ENCODE results near the gene FCSK.
"Not testable (repeated sequence)": the region's sequence is repeated elsewhere in the genome, so short reads cannot be mapped to it uniquely, and the experiment has no call there.

The FCSK gene

DNA sequence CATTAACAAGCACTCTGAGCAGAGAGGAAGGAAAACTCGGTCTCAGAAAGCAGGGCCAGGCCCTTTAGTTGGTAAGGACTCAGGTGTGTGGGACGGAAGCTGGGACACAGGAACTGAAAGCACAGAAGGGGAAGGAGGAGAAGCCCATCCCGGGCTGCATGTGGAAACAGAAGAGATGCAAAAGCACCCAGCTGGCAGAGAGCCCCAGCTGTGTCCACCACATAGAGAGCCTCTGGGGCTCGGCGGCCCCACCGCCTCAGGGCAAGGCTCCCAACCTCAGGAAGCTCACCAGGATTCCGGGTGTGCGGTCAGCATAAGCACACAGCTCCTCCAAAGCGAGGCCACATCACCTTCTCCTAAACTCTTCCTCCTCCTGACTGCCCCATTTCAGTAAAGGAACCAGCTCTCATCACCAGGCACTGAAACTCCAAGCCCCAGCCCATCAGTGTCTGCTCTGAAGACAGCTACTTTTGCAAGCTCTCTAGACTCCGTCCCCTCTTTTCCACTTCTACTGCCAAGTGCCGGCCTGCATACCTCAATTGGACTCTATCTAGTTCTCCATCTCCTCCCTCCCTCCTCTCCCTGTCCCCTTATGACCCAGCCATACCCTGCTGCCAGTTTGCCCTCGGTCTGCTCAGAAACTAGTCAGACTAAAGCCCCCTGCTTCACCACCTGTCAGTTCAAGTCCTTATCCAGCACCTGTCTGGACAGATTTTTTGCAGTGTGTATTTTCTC is 21.5 kb upstream of the FCSK start:
- no peak for DNase-seq

DNA sequence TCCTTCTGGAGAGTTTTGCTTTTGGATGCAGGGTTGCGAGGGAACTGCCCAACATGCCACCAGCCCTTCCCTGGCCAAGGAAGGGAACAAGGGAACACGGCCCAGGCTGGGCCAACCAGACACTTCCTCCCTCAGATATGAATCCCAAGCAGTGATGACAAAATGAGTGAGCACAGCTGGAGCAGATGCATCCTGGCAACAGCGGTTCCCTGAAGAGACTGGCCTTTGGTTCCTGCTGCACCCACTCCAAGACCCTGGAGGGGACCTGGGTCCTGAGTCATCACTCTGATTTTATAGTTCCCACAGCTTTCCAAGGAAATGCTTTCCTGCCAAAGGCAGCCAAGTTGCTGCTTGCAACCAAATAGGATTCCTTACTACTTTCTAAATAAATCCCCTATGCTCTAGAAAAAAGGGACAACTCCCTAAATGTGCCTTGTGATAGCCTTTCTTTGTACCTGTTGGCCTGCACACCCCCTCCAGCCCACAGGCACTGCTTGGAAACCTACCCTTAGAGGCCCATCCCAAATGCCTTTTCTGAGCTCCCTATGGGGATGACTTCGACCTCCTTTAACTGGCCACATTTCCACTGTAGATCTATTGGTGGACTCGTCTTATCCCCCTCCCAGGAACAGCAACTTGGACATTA is 20.8 kb upstream of the FCSK start:
- no peak for DNase-seq

DNA sequence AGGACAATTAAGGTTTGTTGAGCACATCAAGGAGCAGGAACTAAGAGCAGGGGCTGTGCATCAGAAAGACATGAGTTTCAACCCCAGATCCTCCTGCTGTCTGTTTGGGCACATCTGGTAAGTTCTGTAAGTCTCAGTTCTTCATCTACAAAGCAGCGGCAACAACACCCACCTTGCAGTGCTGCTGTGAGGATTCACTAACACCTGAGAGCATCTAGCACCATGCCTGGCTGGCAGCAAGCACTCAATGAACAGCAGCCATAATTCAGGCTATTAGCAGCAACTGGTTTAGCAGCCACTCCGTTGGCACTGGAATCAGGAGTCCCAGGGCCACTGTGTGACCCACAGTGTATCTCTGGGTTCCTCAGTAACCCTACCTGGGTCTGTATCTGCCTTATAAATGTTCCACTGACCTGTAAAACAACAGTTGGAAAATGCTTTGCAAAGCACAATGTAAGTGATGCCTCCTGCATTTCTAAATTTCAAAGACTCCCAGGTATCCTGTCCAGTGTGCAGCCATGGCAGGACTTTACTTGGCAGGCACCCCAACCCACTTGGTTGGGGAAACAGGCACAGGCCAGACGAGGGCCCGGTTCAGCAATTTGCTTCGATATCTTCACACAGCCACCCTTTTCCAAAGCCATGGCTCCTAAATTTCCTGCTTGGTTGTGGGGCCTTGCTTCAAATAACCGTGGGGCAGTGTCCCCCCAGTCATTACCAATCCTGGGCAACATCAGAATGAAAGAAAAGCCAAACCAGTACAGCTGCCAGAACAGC is 19.7 kb upstream of the FCSK start:
- no peak for DNase-seq

DNA sequence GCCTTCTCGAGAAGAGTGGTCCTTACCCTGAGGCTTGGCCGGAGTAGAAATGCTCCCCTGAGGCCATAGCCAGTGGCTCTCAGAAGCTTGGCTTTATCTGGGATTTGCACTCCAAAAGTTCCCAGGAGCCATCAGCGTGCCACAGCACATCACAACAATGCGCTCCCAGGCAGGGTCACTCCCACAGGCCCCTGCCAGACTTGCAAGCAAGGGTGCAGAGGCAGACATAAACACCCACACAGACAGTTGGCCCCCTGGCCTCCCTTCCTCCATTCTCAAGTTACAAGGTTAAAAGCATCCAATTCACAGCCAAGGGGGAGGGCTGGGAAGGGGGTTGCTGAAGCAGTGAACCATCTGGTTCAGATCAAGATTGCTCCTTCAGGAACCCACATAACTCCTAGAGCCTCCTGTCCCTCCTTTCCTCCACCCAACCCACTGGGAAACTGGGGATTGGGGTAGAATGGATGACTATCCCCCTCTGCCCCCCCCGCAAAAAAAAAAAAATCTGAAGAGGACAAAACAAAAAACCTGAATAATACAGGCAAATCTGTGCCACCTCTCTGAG is 17.3 kb upstream of the FCSK start:
- DNase-seq = no peak

DNA sequence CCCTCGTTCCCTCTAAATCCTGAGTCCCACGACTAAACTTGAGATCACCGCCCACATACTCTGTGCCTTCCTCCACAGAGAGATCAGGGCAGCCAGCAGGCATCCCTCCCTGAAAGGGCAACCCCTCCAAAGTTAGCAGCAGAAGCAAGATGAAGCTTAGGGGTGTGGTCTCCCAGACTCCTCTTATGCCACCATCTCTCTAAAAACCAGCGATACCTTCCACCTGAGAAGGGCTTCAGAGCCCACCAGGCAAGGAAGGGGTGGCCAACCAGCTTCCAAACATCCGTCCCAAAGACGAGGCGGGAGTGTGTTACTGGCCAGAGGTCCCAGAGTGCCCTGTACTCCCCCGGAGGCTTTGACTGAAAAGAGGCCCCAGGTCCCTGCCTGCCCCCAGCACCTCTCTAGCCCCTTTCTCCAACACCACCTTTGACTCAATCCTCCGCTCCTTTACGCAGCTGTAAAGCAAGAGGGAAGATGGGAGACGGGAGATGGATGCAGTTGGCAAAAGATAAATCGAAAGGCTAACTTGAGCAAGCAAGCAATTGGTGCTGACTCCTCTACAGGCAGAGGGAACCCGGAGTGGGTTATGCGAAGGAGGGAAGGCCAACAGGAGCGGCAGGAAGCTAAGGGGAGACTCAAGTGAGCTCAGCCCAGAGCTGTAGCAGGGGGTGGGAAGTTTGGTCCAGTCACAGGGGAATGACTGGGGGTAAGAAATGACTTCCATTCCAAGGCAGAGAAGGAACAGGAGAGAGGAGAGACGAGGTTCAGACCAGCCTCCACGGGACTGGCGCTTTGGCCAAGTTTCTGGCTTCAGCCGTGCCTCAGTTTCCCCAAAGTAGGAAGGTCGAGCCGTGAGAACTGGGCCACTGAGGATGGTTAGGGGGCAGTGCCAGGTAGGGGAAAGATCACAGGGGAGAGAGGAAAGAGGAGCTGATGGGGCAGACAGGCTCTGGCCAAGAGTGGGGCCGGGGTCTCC is 16.5 kb upstream of the FCSK start:
- no peak for DNase-seq

DNA sequence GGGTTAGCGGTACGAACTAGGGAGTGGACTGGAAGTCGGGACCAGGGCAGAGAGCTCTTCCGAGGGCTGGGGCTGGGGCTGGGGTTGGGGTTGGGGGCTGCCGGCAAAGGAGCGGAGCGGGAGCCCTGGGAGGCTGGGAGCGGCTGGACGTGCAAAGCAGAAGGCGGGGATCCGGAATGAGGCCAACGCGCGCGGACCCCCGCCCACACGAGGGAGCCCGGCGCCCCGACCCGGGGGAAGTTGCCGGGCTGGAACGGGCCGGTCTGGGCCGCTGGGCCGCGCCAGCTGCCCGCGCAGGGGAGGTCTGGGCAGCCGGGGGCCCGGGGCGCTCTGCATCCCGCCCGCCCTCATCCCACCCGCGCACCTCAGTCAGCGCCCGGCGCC is 15.8 kb upstream of the FCSK start:
- DNase-seq = no peak

DNA sequence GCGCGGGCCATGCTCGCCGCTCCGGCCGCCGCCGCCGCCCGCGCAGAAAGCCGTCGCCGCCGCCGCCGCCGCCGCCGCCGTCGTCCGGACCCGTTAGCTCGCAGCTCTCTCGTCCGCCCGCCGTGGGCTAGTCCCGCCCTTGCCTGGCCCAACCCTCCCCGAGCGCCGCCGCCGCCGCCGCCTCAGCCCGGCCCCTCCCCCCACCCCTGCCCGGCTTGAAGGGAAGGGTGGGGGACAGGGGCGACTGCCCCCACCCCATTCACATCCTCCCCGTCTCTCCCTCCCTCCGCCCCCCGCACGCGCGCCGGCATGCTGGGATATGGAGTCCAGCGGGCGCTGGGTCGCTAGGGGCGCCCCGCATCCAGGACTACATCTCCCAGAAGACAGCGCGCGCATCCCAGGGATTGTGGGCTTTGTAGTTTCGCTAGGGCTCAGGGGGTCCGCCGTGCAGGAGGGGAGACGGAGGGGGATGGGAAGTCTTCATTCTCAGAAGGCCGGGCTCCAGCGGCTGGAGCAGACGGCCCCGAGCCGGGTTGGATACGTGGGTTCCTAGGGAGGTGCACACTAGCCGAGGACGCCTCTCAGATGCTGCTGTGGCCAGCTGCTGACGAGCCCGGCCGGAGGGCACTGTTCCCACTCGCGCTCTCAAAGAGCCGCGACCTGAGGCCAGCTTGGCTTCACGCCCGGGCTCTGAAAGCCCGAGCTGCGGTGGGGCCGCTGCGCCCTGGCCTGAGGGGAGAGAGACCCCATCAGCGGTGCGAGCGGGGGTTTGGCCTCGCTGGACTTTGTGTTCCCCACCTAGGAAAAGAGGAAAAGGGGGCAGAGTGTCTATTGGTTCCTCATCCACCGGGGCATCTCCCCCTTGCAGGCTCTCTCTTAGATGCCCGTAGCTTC is 15.2 kb upstream of the FCSK start, which contains the start of gene ST3GAL2:
Gene ST3GAL2, minus strand, starts transcription at position 132 of the 894 bp plus-strand sequence. CDS start 40,570 bp downstream, outside the sequence.
- DNase-seq = no peak

DNA sequence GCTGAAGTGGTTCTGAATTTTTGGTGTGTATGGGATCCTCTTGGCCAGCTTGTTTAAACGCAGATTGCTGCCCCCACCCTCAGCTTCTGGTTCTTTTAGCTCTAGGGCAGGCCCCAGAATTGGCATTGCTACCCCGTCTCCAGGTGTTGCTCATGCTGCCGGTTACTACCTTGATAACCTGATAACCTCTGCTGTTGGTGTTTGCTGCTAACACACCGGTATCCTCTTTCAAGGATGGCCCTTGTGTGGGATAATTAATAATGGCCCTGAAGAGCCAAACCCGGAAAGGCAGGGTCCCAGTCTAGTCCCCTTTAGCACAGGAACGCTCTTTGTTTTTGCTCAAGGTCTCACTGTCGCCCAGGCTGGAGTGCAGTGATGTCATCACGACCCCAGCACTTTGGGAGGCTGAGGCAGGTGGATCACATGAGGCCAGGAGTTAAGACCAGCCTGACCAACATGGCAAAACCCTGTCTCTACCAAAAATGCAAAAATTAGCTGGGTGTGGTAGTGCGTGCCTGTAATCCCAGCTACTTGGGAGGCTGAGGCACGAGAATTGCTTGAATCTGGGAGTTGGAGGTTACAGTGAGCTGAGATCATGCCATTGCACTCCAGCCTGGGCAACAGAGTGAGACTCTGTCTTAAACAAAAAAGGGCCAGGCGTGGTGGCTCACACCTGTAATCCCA is 14.2 kb upstream of the FCSK start:
- DNase-seq = no peak

DNA sequence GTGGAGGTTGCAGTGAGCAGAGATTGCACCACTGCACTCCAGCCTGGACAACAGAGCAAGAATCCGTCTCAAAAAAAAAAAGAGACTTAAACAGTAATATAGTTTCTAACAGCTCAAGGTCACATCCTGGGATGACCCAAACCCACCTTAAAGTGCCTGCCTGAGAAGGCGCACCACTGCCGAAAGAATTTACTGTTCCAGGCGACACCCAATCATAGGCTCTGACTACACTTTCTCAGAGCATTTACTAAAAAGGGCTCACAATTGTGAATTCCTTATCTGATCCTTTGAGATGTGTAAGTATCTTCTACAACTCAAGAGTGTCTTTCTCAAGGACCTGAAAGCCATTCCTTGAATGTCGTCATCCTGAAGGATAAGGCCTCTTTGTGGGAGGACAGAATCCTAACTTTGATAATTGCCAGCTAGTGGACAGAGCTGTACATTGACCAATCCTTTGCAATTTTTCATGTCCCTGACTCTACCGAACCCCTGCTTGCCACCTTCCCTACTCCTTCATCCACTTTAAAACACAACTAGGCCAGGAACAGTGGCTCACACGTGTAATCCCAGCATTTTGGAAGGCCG is 12.9 kb upstream of the FCSK start:
- DNase-seq = no peak

DNA sequence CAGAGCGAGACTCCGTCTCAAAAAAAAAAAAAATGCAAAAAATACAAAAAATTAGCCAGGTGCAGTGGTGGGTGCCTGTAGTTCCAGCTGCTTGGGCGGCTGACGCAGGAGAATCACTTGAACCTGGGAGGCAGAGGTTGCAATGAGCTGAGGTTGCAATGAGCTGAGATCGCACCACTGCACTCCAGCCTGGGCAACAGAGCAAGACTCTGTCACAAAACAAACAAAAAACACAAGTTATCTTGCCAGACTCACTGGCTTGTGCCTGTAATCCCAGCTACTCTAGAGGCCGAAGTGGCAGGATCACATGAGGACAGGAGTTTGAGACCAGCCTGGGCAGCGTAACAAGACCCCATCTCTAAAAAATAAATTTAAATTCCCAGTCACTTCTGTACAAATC is 12.1 kb upstream of the FCSK start:
- DNase-seq = no peak

DNA sequence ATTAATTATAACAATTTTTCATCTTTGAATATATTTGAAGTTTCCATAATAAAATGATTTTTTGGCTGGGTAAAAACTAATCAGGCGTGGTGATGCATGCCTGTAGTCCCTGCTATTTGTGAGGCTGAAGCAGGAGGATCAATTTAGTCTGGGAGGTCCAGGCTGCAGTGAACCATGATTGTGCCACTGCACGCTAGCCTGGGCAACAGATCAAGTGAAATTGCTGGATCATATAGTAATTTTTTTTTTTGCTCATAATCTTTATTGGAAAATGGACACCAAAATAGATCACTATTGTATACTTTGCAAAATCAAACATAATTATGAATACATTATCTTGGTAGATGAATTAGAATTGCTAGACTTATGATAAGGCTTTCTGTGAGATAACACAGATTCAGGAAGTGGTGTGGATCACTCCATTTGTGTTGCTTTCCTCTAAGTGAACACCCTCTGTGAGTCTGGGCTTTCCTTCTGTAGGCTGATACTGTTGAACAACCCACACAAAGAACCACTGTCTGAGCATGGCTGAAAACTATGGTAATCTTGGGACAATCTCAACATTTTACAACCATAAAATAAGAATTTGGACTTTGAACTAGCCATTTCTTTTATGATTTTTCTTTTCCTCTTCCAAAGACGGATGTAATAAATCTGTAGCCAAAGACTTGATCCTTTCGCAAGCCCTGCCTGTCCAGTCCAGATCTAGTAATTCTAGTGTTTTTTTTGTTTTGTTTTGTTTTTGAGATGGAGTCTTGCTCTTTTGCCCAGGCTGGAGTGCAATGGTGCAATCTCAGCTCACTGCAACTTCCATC is 9.9 kb upstream of the FCSK start:
- DNase-seq = no peak

DNA sequence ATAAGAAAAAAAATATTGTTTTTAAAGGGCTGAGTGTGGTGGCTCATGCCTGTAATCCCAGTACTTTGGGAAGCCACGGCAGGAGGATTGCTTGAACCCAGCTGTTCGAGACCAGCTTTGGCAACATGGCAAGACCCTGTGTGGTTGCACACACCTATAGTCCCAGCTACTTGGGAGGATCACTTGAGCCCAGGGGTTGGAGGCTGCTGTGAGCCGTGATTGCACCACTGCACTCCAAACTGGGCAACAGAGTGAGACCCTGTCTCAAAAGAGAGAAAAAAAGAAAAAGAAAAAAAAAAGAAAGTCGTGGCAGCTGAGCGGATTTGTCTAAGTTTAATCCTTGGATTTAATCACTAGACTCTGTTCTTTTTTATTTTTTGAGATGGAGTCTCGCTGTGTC is 6.3 kb upstream of the FCSK start:
- DNase-seq = no peak

DNA sequence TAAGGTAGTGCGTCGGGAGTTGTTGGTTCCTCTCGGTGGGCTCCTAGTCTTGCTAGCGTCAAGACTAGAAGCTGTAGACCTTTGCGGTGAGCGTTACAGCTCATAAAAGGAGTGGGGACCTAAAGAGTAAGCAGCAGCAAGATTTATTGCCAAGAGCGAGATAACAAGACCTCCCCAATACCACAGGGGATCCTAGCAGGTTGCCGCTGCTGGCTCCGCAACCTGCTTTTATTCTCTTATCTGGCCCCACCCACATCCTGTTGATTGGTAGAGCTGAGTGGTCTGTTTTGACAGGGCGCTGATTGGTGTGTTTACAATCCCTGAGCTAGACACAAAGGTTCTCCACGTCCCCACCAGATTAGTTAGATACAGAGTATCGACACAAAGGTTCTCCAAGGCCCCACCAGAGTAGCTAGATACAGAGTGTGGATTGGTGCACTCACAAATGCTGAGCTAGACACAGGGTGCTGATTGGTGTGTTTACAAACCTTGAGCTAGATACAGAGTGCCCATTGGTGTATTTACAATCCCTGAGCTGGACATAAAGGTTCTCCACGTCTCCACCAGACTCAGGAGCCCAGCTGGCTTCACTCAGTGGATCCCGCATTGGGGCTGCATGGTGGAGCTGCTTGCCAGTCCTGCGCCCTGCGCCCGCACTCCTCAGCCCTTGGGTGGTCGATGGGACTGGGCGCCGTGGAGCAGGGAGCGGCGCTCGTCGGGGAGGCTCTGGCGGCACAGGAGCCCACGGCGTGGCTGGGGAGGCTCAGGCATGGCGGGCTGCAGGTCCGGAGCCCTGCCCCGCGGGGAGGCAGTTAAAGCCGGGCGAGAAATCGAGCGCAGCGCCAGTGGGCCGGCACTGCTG is 4.0 kb upstream of the FCSK start:
- DNase-seq = not testable (repeated sequence)

DNA sequence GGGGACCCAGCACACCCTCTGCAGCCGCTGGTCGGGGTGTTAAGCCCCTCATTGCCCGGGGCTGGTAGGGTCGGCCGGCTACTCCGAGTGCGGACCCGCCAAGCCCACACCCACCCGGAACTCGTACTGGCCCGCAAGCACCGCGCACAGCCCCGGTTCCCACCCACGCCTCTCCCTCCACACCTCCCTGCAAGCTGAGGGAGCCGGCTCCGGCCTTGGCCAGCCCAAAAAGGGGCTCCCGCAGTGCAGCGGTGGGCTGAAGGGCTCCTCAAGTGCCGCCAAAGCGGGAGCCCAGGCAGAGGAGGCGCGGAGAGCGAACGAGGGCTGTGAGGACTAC is 3.4 kb upstream of the FCSK start:
- not testable (repeated sequence) for DNase-seq

DNA sequence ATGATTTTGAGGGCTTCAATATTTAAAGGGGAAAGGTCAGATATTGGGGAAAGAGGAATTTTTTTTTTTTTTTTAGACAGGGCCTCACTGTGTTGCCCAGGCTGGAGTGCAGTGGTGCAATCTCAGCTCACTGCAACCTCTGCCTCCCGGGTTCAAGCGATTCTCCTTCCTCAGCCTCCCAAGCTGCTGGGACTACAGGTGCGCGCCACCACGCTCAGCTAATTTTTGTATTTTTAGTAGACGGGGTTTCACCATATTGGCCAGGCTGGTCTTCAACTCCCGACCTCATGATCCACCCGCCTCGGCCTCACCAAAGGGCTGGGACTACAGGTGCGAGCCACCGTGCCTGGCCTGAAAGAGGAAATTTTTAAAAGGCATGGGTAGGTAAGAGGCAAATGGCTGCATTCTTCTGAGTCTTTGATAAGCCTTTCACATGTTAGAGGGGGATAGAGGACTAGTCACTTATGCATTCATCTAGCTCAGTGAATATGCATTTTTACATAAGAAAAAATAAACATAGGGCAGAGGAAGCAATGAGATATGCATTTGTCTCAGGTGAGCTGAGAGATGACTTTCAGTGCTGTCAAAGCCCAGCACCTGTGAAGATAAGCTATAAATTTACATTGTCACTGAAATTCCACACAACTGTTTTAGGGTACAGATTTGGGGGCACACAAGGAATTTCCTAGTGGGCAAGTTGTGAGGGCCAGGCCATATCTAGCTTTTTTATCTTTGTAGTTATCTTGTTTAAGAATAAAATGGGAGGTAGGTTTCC is 1.1 kb upstream of the FCSK start:
- DNase-seq = no peak

DNA sequence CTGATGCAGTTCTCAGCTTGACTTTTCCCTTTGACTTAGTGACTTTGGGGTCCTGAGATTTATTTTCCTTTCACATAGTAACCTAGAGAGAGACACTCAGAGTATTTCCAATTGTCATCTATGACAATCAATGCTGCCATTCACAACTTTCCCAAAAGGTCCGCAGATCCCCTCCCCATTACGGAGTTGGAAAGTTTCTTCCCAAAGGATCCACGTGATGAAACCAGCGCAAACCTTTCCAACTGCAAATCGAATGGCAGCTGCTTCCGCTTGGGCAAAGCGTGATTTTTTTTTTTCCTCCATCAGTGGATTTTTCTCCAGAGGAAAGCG is 538 bp upstream of the FCSK start:
- no peak for DNase-seq

DNA sequence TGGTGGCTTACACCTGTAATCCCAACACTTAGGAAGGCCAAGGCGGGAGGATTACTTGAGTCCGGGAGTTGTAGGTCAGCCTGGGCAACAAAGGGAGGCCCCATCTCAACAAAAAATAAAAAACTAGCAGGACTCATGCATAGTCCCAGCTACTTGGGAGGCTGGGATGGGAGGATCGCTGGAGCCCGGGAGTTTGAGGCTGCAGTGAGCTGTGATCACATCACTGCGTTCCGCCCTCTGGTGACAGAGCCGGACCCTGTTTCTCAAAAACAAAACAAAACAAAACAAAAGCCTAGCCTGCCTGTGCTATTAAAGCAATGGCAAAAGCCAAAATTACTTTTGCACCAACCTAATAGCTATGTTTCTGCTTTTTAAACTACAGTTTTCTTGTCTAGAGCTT is 1.5 kb downstream of the FCSK start:
- no peak for DNase-seq
